ENCODE data around the gene SMARCC2.

DNA sequence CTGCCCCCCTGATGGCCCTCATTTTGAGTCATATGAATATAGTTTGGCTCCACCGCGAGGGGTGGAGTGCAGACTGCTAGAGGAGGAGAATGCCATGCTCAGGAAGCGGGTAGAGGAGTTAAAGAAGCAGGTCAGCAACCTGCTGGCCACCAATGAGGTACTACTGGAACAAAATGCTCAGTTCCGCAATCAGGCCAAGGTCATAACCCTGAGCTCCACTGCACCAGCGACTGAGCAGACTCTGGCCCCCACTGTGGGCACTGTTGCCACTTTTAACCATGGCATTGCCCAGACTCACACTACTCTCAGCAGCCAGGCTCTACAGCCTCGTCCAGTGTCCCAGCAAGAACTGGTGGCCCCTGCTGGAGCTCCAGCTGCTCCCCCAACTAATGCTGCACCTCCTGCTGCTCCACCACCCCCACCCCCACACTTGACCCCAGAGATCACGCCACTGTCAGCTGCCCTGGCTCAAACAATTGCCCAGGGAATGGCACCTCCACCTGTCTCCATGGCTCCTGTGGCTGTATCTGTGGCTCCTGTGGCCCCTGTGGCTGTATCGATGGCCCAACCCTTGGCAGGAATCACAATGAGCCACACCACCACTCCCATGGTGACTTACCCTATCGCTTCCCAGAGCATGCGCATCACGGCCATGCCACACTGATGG lies 67.9 kb downstream of the SMARCC2 start:
- TF ChIP-seq POLR2A (IDR thresholded peaks at IDR 0.05): no peak
- no peak for TF ChIP-seq POLR2AphosphoS5 (IDR thresholded peaks at IDR 0.05)
